OCI-LY3 (cell line): ENCODE results near the gene LSP1.

Experiments used
- H2AFZ ChIP-seq: fragments of 200-600, 300-600 bp; shearing (Covaris generic); 2 replicates; pipeline ENCODE4 v1.6.0; 2014; ENCODE audit warnings: antibody characterized with exemption, low read depth, low read length
- H3K27ac ChIP-seq: fragments of 200-600, 300-600 bp; sonication (generic); 2 replicates; pipeline ENCODE4 v1.5.1; 2014; ENCODE audit warnings: mild to moderate bottlenecking, low read length, moderate library complexity, mixed read lengths
- H3K27me3 ChIP-seq: fragments of 200-600, 300-600 bp; sonication (generic); 2 replicates; pipeline ENCODE4 v1.6.1; 2014; ENCODE audit warnings: low read depth, low read length, mixed read lengths
- H3K36me3 ChIP-seq: fragments of 200-600, 300-600 bp; sonication (generic); replicated peaks from 2 replicates; pipeline ENCODE3; 2014; ENCODE audit warnings: low read depth, low read length, mixed read lengths
- H3K4me1 ChIP-seq: fragments of 300-600, 200-600 bp; sonication (generic); 2 replicates; pipeline ENCODE4 v1.6.1; 2014; ENCODE audit warnings: low read length, mixed read lengths
- H3K4me2 ChIP-seq: fragments of 200-600, 300-600 bp; sonication (generic); 2 replicates; pipeline ENCODE4 v1.6.1; 2014; ENCODE audit warnings: low read length, mixed read lengths
- H3K4me3 ChIP-seq: fragments of 300-600, 200-600 bp; sonication (generic); 2 replicates; pipeline ENCODE4 v1.5.1; 2014; ENCODE audit warnings: antibody characterized with exemption, mild to moderate bottlenecking, low read length, moderate library complexity
- H3K79me2 ChIP-seq: fragments of 300-600, 200-600 bp; shearing (Covaris generic); 2 replicates; pipeline ENCODE4 v1.6.1; 2014; ENCODE audit warnings: mild to moderate bottlenecking, low read length, mixed read lengths
- H3K9ac ChIP-seq: fragments of 300-600, 200-600 bp; shearing (Covaris generic); 2 replicates; pipeline ENCODE4 v1.6.0; 2014; ENCODE audit warnings: mild to moderate bottlenecking, low read length, moderate library complexity
- H3K9me3 ChIP-seq: fragments of 200-600, 300-600 bp; shearing (Covaris generic); 2 replicates; pipeline ENCODE4 v1.6.1; 2014; ENCODE audit warnings: low read length, mixed read lengths; ENCODE audit not compliant: insufficient read depth
- H4K20me1 ChIP-seq: fragments of 200-600, 300-600 bp; sonication (generic); 2 replicates; pipeline ENCODE4 v1.6.1; 2016; ENCODE audit warnings: low read length, mixed read lengths; ENCODE audit not compliant: insufficient read depth
- CTCF ChIP-seq: fragments of 200-600, 300-600 bp; sonication (generic); IDR thresholded peaks from 2 replicates; pipeline ENCODE4 v1.5.1; 2014; ENCODE audit warnings: antibody characterized with exemption, low read length, low read depth
- EZH2phosphoT487 ChIP-seq: fragments of 200-600 bp; shearing (Covaris generic); IDR thresholded peaks from 2 replicates; pipeline ENCODE4 v1.6.1; 2018; ENCODE audit warnings: antibody characterized with exemption, mixed run types, low read depth

Gene LSP1

GRCh38 chr11:1817511-1817910, 35.4 kb upstream of the LSP1 start:
- no peak overlapping the region for H3K9ac ChIP-seq
- H3K79me2 ChIP-seq = no peaks in the 10 kb centered on the region
- TF ChIP-seq CTCF (no peak), EZH2phosphoT487 (no peak)
- H2AFZ ChIP-seq = no peak overlapping the region
- no peak overlapping the region for H3K4me3 ChIP-seq
- H3K4me2 ChIP-seq = no peak overlapping the region
- H3K4me1 ChIP-seq = no peaks in the 10 kb centered on the region
- no peaks in the 10 kb centered on the region for H4K20me1 ChIP-seq
- no peak overlapping the region for H3K27ac ChIP-seq
- H3K27me3 ChIP-seq = peaks cover 18% of the 10 kb centered on the region
- H3K9me3 ChIP-seq = no peaks in the 10 kb centered on the region
- H3K36me3 ChIP-seq = no peaks in the 10 kb centered on the region

DNA sequence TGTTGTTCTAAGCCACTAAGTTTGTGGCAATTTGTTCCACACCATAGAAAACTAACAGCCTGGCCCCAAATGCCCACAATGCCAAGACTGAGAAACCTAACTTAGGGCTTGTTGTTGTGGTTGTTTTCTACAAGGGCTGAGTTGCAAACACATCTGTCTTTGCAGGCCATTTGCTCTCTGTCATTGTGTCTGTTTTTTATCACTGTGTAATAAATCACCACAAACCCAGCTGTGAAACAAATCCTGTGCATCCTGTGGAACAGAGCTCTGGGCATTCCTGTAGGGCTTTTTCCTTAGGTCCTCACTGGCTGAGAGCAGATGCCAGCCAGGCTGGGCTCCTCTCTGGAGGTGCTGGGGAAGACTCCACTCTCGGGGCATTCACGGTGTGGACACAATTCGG, 33.8 kb upstream of the LSP1 start:
- Histone ChIP-seq H3K9me3 (no peaks in the 10 kb centered on the region), H2AFZ (no peak overlapping the region), H3K4me1 (no peaks in the 10 kb centered on the region), H3K4me2 (no peak overlapping the region), H3K4me3 (no peak overlapping the region), H3K9ac (no peak overlapping the region), H3K27ac (no peak overlapping the region), H3K36me3 (no peaks in the 10 kb centered on the region), H3K27me3 (peaks cover 18% of the 10 kb centered on the region), H3K79me2 (no peaks in the 10 kb centered on the region), H4K20me1 (no peaks in the 10 kb centered on the region)
- TF ChIP-seq EZH2phosphoT487 = no peak
- TF ChIP-seq CTCF = no peak

GRCh38 chr11:1820463-1821325, 32.2 kb upstream of the LSP1 start:
- H2AFZ ChIP-seq = no peak overlapping the region
- no peak overlapping the region for H3K9ac ChIP-seq
- no peaks in the 10 kb centered on the region for H3K4me1 ChIP-seq
- no peak overlapping the region for H3K27ac ChIP-seq
- TF ChIP-seq CTCF (no peak), EZH2phosphoT487 (no peak)
- H3K4me2 ChIP-seq = no peak overlapping the region
- H3K9me3 ChIP-seq = no peaks in the 10 kb centered on the region
- H3K36me3 ChIP-seq = no peaks in the 10 kb centered on the region
- H4K20me1 ChIP-seq = no peaks in the 10 kb centered on the region
- no peak overlapping the region for H3K4me3 ChIP-seq
- no peaks in the 10 kb centered on the region for H3K79me2 ChIP-seq
- peaks cover 18% of the 10 kb centered on the region for H3K27me3 ChIP-seq

- no peak overlapping the region for H3K27ac ChIP-seq
- H3K79me2 ChIP-seq = no peaks in the 10 kb centered on the region
- H2AFZ ChIP-seq = no peak overlapping the region
- no peaks in the 10 kb centered on the region for H3K4me1 ChIP-seq
- H3K4me3 ChIP-seq = no peak overlapping the region
- no peaks in the 10 kb centered on the region for H4K20me1 ChIP-seq
- no peaks in the 10 kb centered on the region for H3K9me3 ChIP-seq
- no peaks in the 10 kb centered on the region for H3K36me3 ChIP-seq
- H3K9ac ChIP-seq = no peak overlapping the region
- TF ChIP-seq CTCF = no peak
- TF ChIP-seq EZH2phosphoT487 = no peak
- no peak overlapping the region for H3K4me2 ChIP-seq
- H3K27me3 ChIP-seq = peaks cover 18% of the 10 kb centered on the region
Observed at GRCh38 chr11:1821562-1821961, 31.3 kb upstream of the LSP1 start.
